ENCODE results near the gene AKAP6.
"Not testable (repeated sequence)": the region's sequence is repeated elsewhere in the genome, so short reads cannot be mapped to it uniquely, and the experiment has no call there.

The AKAP6 gene

DNA sequence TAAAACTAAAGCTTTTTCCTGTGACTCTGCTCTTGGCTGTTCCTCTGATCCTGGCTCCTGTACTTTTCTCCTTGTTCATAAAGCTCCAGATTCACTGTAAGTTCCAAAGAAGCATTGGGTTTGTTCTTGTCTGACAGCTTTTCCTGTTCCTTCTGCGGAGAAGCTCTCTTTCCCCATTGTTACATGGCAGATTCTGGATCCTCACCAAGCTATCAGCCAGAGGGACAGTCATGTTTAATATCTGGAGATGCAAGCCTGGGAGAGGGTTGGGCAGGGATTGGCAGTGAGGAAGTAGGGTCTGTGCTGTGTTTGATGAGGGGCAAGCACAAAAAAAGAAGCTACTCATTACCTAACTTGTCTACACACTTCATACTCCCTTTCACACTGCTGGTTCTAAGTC is 107.9 kb downstream of the AKAP6 start:
- DNase-seq (ENCODE audit: low read depth, low spot score), result no peak

DNA sequence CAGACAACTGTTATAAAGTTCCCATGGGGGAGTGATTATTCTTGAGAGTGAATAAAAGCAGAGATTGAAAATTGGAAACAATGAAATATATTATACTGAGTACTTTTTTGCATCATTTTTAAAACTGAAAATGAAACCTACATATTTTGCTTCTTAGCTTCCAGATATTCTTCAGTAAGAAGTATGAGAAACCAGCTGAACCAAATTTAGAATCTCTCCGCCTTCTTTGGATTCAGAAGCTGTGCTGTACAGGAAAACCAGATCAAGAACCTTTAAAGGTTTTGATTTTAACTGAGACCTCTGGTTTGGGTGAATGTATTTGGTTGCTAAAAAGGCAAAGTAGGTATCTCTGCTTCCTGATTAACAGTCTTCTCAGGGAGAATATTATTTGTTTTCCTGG is 109.4 kb downstream of the AKAP6 start:
- no peak for DNase-seq (ENCODE audit: low read depth, low spot score)

DNA sequence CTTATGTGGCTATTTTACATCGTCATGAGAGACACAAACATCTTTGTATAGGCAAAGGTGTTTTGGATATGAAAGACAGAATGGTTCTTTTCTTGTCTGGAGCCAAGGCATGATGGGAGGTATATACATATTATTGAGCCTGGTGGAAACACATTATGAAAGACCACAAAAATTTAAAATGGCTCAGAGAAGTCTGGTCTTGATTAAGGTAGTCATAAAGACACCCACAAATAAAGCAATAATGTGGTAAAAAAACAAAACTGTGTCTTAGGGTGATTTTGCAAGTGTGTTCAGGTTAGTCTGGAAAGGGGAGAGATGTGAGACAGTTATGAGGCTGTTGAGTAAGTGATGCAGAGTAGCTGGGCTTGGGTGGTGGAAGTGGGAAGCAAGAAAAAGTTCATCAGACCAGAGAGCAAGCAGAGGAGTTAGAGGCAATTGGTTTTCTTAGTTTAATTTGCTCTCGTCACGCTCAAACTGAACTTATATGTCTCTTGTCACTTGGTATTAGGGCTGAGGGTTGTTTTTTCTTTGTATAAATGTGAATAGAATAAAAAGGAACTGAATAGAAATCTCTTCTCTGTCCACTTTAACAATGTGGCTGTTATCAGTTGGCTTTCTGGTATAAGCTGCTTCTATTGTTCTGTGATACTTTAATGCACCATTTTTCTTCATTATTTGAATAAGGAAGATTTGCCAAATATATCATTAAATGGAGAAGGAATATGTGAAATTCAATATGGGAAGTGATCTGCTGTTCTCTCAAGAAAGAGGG is 115.0 kb downstream of the AKAP6 start:
- DNase-seq (ENCODE audit: low read depth, low spot score), result no peak

DNA sequence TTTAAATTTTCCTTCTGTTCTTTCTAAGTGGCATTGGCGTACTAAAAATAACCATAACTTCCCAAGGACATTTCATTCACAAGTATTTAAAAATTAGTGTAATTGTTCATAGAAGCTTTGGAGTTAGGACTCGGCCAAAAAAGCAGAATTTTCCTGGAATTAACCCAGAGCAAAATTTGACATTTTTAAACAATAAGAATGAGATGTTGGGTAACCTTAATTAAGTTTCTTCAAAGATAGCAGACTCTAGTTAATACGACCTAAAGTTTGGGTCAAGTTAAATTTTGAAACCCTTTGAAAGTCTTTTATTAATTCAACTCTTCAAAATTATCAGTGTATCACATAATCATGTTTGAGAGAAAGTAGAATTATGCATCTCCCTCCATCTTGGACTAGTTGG is 118.3 kb downstream of the AKAP6 start:
- no peak for DNase-seq (ENCODE audit: low read depth, low spot score)

DNA sequence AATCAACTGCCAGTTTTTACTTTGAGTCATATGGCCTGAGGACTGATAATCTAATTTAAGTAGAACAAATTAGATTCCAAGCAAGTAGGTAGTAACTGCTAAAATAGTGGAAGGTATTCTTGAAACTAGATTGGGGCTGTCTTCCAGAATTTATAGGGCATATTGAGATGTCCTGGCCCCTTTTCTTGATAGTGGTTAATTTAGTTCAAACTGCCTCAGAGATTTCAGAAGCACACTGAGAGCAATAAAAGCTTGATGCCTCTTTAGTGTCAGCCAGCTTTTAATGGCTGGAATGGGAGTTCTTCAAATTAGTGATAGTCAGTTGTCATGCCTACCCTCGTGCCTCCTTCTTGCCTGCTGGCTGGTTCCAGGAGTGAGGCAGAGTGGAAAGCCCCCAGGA is 120.5 kb downstream of the AKAP6 start:
- no peak for DNase-seq (ENCODE audit: low read depth, low spot score)

DNA sequence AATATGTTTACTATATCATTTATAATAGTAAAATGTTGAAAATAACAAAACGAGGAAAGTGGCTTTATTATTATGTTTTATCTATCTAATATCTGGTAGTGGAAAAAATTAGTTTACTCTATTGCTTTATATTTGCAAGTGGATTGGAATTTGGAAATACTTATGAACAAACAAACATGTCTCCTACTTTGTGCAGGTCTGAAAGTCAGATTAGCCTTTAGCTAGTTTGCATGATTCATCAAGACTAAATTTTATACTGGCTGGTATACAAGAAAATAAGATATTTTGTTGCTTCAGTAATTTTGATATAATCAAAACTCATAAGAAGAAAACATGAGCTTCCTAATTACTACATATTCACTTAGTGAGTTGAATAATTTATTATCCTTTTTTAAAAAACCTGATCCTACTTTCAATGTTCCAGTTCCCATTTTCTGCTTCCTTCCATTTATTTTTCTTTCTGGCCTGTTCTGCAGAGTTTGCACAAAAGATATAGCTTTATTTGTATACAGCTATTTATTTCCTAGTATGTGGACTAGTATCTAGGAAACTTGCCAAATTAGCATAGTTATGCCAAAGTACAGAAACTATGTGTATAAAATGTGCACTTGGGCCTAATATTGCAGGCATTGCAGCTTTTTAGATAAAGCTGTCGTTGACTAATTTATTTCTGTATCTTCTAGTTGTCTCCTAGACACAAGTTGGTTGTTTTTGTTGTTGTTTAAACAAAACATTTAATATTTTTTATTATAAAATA is 122.0 kb downstream of the AKAP6 start:
- no peak for DNase-seq (ENCODE audit: low read depth, low spot score)

DNA sequence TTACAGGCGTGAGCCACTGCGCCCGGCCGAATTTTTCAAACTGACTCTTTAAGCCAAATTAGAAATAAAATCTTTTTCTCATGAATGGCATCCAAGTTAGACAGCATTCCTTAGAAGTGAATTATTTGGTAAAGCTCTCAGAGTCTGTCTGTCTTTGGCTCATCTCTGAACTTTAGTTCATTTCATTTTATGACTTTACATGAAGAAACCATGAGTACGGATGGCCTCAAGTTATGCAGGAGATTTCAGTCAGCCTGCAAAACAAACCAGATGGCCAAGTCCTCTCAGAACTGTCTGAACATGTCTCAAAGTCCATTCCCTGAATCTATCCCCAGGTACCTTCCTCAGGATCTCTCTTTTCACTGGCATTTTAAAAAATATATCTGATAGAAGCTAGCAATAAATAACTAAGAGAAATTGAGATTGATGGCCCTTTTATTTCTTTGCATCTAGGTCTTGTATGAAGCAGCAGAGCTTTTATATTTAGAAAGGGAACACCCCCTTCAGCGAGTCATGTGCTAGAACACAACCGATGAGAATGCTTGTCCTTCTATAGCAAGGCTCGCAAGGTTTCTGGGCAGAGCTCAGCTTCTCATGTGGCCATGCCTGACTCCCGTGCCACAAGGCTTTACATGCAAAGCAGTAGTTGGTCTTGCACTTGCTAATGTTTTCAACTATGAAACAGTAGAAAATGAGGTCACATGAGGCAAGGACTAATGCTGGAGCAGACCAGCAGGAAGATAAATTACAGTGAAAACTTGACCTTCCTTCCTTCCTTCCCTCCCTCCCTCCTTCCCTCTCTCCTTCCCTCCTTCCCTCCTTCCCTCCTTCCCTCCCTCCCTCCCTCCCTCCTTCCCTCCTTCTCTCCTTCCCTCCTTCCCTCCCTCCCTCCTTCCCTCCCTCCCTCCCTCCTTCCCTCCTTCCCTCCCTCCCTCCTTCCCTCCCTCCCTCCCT is 125.0 kb downstream of the AKAP6 start:
- DNase-seq (ENCODE audit: low read depth, low spot score), result no peak

DNA sequence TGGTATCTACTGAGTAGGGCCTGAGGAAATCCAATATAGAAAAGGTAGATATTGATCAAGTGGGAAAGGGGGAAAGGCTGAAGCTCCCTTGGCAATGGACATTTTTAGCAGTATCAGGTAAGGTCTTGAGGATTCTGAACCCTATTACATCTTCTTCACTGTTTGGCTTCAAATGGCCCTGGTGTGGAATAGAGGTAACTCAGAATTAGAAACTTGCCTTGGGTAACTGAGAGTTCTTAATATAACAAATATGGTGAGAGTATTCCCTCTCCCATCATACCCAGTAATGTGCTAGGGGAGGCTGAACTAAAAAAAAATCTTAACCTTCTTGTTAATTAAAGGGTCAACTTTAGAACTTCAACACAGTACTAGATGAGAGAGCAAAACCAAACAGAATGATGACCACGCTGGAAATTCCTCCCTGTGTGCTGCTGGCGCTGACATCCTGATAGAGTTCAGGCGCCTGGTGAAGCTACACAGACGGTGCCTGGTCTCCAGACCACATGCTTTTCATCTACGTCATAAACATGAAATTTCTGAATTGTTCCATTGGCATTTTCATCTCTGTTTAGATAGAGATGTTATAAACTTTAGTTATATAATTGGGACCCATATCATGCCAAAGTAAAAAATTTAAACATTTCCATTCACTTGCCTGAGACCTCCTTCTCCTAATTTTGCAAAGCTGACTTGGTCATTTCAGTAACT is 128.3 kb downstream of the AKAP6 start:
- no peak for DNase-seq (ENCODE audit: low read depth, low spot score)

DNA sequence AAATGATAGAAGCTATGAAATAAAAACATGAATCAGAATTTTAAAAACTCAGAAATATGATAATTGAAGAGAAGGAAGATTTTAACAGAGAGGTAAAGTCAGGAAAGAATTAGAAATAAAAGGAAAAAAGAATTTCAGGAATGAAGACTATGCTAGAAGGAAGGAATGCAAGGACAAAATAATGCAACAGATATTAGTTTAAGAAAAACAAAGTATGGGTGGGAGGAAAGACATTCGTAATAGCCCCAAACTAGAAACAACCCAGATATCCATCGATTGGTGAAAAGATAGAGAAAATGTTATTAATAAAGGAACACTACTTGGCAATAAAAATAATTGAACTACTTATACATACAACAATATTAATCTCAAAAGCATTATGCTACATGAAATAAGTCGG is 129.6 kb downstream of the AKAP6 start:
- no peak for DNase-seq (ENCODE audit: low read depth, low spot score)

DNA sequence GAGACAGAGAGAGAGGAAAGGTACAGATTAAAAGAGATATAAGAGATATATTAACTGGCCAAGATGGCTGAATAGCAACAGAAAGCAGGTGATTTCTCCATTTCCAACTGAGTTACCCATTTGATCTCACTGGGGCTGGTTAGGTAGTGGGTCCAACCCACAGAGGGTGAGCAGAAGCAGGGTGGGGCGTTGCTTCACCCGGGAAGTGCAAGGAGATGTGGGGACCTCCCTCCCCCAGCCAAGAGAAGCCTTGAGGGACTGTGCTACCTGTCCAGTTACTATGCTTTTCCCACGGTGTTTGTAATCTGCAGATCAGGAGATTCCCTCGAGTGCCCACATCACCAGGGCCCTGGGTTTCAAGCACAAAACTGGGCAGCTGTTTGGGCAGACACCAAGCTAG is 131.2 kb downstream of the AKAP6 start:
- no peak for DNase-seq (ENCODE audit: low read depth, low spot score)

DNA sequence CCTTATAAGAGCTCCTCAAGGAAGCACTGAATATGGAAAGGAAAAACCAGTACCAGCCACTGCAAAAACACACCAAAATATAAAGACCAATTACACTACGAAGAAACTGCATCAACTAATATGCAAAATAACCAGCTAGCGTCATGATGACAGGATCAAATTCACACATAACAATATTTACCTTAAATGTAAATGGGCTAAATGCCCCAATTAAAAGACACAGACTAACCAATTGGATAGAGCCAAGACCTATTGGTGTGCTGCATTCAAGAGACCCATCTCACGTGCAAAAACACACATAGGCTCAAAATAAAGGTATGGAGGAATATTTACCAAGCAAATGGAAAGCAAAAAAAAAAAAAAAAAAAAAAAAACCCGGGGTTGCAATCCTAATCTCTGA is 133.5 kb downstream of the AKAP6 start:
- not testable (repeated sequence) for DNase-seq (ENCODE audit: low read depth, low spot score)

DNA sequence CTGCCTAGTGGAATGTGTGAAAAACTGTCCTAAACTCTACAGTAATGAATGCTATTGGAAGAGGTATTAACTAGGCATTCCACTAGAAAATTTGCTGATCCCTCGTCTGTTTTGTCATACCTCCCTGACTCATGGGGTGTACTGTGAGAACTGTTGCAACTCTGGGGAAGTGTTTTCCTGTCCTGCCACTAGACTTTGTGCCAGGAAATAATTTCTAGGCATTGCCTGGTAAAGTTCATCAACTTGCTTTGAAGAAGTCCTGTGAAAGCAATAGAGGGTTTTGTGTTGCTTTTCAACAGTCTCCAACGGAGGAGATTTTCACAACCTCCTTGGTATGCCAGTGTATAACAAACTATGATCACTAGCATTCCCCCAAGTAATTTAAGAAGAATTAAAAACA is 139.9 kb downstream of the AKAP6 start:
- no peak for DNase-seq (ENCODE audit: low read depth, low spot score)

DNA sequence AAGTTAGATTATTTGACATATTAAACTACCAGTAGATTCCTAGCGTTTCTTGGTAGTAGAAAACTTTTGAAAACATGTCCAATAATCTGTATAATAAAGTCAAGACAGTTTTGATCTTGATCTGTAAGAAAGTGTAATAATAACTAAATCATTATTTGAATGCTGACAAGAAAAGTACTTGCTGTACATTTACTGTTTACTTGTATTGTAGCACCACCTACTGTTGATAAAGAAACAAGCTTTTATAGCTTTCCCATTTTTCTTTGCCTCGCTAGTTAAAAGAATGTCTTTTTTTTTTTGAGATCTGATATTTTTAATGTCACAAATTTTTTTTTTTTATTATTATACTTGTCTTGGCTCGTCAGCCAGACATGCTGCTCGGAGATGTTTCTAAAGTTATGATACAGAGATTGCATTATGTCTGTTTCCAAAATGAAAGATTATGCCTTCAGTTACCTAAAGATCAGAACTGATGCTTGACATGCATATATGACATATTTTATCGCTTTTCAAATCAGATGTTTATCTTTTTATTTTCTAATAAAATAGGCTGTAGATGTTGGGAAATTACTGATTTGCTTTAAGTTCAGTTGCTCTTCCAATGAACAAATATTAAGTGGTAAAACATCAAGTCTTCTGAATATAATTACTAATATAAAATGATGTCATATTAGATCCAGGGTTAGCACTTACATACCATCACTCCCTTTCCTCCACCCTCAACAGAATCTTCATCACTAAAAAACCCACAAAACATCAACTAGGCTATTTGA is 140.5 kb downstream of the AKAP6 start:
- DNase-seq (ENCODE audit: low read depth, low spot score), result no peak

DNA sequence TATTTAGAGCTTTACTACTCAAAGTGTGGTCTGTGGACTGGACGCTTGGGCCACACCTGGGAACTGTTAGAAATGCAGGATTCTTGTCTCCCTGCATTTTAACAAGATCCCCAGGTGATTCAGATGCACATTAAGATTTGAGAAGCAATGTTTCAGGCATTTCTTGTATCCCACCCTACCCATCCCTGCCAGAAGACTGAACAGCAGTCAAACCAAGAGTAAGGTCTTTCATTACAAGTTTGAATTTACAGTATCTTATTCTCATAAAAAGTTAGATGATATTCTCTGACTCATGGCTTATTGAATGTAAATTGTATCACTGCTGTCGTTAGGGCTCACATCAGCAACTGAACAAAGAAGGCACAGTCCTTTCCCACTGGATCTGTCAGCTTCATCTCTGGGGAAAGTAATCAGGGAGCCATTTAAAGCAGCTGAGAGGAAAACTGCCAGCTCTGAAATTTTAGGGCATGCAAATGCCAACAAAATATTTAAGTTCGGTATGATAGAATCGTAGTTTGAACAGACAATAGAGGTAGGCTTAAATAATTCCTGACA is 141.1 kb downstream of the AKAP6 start:
- no peak for DNase-seq (ENCODE audit: low read depth, low spot score)

DNA sequence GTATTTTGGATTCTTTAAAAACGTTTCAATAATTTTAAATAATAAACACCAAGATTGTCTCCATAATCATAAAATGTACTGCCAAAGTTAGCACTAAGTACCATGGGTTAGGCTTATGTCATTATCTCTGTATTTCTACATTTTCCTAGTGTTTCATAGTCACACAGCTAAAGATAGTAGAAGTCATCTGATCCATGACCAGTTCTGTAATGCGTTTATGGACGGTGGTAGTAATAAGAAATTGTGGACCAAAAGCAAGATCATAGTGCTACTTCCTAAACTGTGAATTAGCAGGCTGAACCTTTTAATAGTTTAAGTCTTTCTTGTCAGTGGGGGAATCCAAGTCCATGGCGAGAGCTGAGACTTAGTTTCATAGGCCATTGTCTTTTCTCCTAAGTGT is 142.1 kb downstream of the AKAP6 start:
- DNase-seq (ENCODE audit: low read depth, low spot score), result no peak

DNA sequence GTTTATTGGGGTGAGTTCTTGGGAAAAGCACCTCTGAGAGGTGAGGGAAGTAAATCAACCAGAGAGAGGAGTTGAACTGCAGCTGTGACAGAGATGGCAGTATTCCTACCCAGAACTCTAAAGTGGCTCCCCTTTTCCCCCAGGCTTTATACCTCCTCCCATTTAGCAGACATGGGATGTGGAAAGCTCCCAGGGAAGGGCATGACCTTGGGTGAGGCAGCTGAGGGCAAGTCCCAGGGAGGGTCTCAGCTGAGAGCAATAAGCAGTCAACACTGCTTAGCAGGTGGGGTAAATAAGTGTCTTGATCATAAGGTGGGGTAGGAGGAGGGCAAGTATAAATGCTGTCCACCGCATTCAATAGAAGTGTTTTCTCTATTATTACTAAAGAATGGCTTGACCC is 143.0 kb downstream of the AKAP6 start:
- no peak for DNase-seq (ENCODE audit: low read depth, low spot score)

DNA sequence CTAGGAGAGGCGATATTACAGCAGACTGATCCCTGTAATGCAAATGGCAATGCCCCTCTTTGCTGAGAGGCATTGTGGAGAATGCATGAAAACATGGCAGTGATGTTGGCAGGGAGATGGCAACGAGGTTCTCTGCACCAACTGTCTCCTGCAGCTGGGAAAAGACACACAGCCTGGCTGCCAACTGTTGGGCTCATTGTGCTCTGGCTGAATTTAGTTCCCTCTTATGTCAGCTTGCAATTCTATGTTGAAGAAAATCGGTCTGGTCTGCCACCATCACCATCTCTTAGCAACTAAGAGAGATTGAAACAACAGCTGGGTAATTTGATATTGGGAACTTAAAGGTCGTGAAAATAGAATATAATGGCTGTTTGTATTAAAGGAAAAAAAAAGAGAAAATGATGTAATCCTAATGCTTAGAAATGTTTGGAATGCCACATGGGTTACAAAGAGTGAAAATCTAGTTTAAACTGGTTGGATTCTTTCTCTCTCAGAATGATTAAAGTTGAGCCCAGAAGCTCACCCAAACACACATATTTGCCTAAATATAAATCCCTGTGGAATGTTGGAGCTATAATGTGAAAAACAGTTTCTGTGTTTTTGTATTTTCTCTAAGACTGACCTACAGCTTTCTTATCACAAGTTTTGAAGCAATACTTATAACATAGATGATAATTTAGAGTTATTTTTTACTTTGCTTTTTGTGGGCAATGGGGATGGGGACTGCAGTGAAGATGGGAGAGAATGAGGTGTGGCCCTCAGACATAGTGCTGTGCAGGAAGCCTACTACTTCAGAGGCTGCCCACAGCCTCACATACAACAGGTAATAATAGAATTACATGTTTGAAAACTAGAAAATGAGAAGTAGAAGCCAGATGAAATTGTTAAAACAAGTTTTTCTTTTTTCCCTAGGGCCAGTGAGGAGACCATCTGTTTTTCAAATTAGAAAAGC is 143.7 kb downstream of the AKAP6 start:
- no peak for DNase-seq (ENCODE audit: low read depth, low spot score)

DNA sequence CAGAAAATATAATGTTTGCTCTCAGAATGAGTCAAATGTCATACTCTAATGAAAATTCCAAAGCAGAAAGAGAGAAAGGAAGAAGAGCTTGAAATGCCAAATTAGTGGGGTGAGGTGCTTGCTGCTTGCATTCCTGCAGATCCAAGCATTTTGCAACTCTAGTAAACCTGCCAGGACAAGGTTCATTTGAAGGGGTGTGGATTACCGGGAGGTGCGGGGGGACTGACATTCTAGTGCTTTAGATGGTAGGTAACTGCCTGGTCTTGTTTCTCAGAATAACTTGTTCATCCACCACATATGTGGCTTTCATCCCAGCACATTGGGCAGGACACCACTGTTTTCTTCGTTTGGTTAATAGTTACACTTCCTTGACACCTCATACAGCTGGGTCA is 144.4 kb downstream of the AKAP6 start:
- DNase-seq (ENCODE audit: low read depth, low spot score), result peak; percentile 17

DNA sequence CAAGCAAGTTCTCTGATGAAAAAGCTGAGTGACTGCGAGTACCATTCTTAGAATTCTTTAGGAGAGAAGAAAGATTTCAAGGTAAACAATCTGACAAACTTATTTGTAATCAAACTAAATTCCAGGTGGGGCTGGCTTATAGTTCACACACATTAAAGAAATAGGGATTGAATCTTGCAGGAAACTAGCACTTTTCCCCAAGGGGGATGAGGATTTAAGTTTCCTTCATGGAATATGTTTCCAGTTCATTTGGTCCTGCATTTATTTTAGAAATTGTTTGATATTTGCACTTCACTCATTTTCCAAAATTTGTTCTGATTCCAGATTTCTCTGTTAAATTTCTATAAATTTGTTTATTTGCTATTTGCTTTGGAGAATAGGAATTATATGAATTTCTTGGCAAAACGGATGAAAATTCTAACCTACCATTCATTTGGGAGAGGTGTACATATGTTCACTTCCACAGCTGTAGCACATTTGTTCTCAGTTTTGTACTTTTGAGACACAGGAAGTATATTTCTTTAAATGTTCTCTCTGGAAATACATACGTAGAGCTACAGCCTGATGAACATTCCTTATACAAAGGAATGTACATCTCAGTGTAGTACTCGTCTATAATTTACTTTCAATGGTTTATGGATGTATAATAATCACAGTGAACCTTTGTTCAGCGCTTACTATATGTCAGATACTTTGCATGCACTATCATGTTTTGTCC is 145.5 kb downstream of the AKAP6 start:
- no peak for DNase-seq (ENCODE audit: low read depth, low spot score)

Data from iPS DF 19.7 (cell line).